Lower leg skin (tissue), 3 donors: Measurements from ENCODE around the gene SELENOS.

Experiments used
- POLR2A ChIP-seq, 2 donors: fragments of 450-650 bp; IDR thresholded peaks; one replicate each; pipeline ENCODE4 v1.6.1; 2016 to 2017; ENCODE audit warnings: antibody characterized with exemption in 2 of 2, mild to moderate bottlenecking in 1 of 2, moderate library complexity in 1 of 2
- TF ChIP-seq, protein P1 (sequence below), 3 donors: fragments of 450-650 bp; IDR thresholded peaks; one replicate each; pipeline ENCODE4 v1.5.1; 2016; ENCODE audit warnings: antibody characterized with exemption in 3 of 3, mild to moderate bottlenecking in 3 of 3, moderate library complexity in 2 of 3

- TF ChIP-seq, protein P1, sequence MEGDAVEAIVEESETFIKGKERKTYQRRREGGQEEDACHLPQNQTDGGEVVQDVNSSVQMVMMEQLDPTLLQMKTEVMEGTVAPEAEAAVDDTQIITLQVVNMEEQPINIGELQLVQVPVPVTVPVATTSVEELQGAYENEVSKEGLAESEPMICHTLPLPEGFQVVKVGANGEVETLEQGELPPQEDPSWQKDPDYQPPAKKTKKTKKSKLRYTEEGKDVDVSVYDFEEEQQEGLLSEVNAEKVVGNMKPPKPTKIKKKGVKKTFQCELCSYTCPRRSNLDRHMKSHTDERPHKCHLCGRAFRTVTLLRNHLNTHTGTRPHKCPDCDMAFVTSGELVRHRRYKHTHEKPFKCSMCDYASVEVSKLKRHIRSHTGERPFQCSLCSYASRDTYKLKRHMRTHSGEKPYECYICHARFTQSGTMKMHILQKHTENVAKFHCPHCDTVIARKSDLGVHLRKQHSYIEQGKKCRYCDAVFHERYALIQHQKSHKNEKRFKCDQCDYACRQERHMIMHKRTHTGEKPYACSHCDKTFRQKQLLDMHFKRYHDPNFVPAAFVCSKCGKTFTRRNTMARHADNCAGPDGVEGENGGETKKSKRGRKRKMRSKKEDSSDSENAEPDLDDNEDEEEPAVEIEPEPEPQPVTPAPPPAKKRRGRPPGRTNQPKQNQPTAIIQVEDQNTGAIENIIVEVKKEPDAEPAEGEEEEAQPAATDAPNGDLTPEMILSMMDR (IDR thresholded peaks at IDR 0.05): no peak
- no peak for TF ChIP-seq POLR2A (IDR thresholded peaks at IDR 0.05)
These were observed 46.7 kb upstream of the SELENOS start for GRCh38 chr15:101323793-101324523.
